ENCODE data around the gene CCDC152. TPM values are rescaled to one million over a fixed set of nuclear protein-coding genes. Genes with fewer than 3 reads are reported as not detected.
"Not testable (repeated sequence)": the region's sequence is repeated elsewhere in the genome, so short reads cannot be mapped to it uniquely, and the experiment has no call there.

Gene CCDC152
- total RNA-seq, 2 donors from 2014 or later: 0.36 to 1.8 TPM

DNA sequence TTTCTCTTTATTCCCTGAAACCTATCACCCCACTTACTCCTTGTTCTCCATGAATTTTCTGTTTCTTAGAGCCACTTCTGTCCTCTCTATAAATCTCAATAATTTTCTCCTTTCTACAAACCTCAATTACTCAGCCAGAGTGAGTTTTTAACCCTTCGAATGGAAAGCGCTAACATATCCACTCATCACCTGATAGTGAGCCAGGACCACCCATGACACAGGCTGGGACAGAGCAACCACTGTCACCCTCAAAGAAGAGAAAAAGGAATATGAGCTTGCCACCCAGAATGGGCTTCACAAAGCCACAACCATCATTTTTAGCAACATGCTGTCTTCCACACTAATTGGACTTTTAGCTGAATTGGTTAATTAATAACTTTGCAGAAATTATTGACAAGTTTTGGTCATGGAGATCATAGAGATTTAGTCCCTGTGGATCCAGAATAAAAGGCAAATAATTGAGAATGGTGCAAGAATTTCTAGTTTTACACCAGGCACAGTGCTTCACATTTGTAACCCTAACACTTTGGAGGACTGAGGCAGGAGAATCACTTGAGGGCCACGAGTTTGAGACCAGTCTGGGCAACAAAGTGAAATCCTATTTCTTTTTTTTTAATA is 87.2 kb downstream of the CCDC152 start:
- no peaks in the 10 kb centered on the region for H3K36me3 ChIP-seq
- no peak overlapping the region for H3K4me3 ChIP-seq
- 95% methylated on average over 3 of the region's 3 CpGs for WGBS
- DNase-seq (ENCODE audit: low spot score): no peak
- intact Hi-C loops (cut with DNase I): no loop called here
- TF ChIP-seq POLR2A (IDR thresholded peaks at IDR 0.05) (no peak), POLR2AphosphoS5 (IDR thresholded peaks at IDR 0.05) (no peak)
- TF ChIP-seq, protein P1, sequence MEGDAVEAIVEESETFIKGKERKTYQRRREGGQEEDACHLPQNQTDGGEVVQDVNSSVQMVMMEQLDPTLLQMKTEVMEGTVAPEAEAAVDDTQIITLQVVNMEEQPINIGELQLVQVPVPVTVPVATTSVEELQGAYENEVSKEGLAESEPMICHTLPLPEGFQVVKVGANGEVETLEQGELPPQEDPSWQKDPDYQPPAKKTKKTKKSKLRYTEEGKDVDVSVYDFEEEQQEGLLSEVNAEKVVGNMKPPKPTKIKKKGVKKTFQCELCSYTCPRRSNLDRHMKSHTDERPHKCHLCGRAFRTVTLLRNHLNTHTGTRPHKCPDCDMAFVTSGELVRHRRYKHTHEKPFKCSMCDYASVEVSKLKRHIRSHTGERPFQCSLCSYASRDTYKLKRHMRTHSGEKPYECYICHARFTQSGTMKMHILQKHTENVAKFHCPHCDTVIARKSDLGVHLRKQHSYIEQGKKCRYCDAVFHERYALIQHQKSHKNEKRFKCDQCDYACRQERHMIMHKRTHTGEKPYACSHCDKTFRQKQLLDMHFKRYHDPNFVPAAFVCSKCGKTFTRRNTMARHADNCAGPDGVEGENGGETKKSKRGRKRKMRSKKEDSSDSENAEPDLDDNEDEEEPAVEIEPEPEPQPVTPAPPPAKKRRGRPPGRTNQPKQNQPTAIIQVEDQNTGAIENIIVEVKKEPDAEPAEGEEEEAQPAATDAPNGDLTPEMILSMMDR (IDR thresholded peaks at IDR 0.05): no peak
- no peaks in the 10 kb centered on the region for H3K27me3 ChIP-seq (replicated peaks; ENCODE audit: insufficient read depth)
- no peaks in the 10 kb centered on the region for H3K9me3 ChIP-seq
- no peaks in the 10 kb centered on the region for H3K4me1 ChIP-seq (replicated peaks)
- no peak overlapping the region for H3K27ac ChIP-seq

DNA sequence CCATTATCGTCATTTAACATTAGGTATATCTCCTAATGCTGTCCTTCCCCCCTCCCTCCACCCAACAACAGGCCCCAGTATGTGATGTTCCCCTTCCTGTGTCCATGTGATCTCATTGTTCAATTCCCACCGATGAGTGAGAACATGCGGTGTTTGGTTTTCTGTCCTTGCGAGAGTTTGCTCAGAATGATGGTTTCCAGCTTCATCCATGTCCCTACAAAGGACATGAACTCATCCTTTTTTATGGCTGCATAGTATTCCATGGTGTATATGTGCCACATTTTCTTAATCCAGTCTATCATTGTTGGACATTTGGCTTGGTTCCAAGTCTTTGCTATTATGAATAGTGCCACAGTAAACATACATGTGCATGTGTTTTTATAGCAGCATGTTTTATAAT is 87.8 kb downstream of the CCDC152 start:
- H3K9me3 ChIP-seq; H3K27me3 ChIP-seq (replicated peaks; ENCODE audit: insufficient read depth); H3K4me3 ChIP-seq; DNase-seq (ENCODE audit: low spot score); H3K4me1 ChIP-seq (replicated peaks); H3K36me3 ChIP-seq; intact Hi-C loops (cut with DNase I); H3K27ac ChIP-seq: not testable (repeated sequence)
- 96% methylated on average over 4 of the region's 4 CpGs for WGBS

DNA sequence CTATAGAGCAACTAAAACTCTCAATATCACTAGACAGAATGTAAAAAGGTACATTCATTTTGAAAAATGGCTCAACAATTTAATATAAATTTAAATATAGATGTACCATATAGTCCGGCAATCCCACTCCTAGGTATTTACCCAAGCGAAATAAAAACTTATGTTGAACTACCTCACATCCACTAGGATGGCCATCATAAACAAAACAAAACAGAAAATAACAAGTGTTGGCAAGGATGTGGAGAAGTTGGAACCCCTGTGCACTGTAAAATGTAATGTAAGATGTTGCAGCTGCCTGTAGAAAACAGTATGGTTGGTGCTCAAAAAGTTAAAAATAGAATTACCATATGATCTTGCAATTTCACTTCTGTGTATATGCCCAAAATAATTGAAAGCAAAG is 91.9 kb downstream of the CCDC152 start:
- Histone ChIP-seq H3K36me3 (no peaks in the 10 kb centered on the region), H3K27ac (no peak overlapping the region), H3K4me3 (no peak overlapping the region), H3K27me3 (replicated peaks; ENCODE audit: insufficient read depth) (no peaks in the 10 kb centered on the region), H3K4me1 (replicated peaks) (no peaks in the 10 kb centered on the region), H3K9me3 (no peaks in the 10 kb centered on the region)
- 96% methylated on average over 2 of the region's 2 CpGs for WGBS
- TF ChIP-seq POLR2AphosphoS5 (IDR thresholded peaks at IDR 0.05) (no peak), POLR2A (IDR thresholded peaks at IDR 0.05) (no peak)
- TF ChIP-seq, protein P1 (IDR thresholded peaks at IDR 0.05): no peak
- no peak for DNase-seq (ENCODE audit: low spot score)
- intact Hi-C loops (cut with DNase I): no loop called here

- Histone ChIP-seq H3K4me1 (replicated peaks) (peaks cover 3% of the 10 kb centered on the region), H3K27ac (no peak overlapping the region), H3K36me3 (no peaks in the 10 kb centered on the region), H3K27me3 (replicated peaks; ENCODE audit: insufficient read depth) (no peaks in the 10 kb centered on the region), H3K9me3 (no peaks in the 10 kb centered on the region), H3K4me3 (no peak overlapping the region)
- no peak for DNase-seq (ENCODE audit: low spot score)
- 86% methylated on average over 6 of the region's 6 CpGs for WGBS
- intact Hi-C loops (cut with DNase I): no loop called here
- TF ChIP-seq POLR2A (IDR thresholded peaks at IDR 0.05) (no peak), POLR2AphosphoS5 (IDR thresholded peaks at IDR 0.05) (no peak)
- TF ChIP-seq, protein P1 (IDR thresholded peaks at IDR 0.05): no peak
Observed at GRCh38 chr5:42851481-42851880, 94.9 kb downstream of the CCDC152 start.

Other genes starting within 250 kb of the CCDC152 start
- gene SELENOP, start 55.1 kb downstream of the CCDC152 start, total RNA-seq: 100 to 1,000 TPM; 228 to 503 TPM